ENCODE data around the gene MYCT1. TPM values are rescaled to one million over a fixed set of nuclear protein-coding genes. Genes with fewer than 3 reads are reported as not detected.

Gene MYCT1
- total and polyA plus RNA-seq, 2 of the 8 experiments (the other 6 are each of a cell fraction or from before 2014, with no cell fraction given), result 0.39 to 3.3 TPM

GRCh38 chr6:152749336-152749735, 51.6 kb downstream of the MYCT1 start (continued):
- no peak for TF ChIP-seq GTF2F1 (IDR thresholded peaks at IDR 0.05; ENCODE audit: borderline replicate concordance, low read depth, low read length)
- no peak for TF ChIP-seq KDM5A (IDR thresholded peaks at IDR 0.05; ENCODE audit: low read length)
